HepG2 (cell line): Measurements from ENCODE around the gene P2RX7. TPM values are rescaled to one million over a fixed set of nuclear protein-coding genes. Genes with fewer than 3 reads are reported as not detected.

Experiments used
- CENPX ChIP-seq: sonication (generic); formaldehyde crosslinking; IDR thresholded peaks from 2 replicates; pipeline ENCODE4 v1.9.0; 2021; ENCODE audit warnings: mild to moderate bottlenecking, missing genetic modification reagents, moderate library complexity
- HBP1 ChIP-seq: IDR thresholded peaks from 2 replicates; pipeline ENCODE4 v1.6.1; 2016; ENCODE audit warnings: low read depth, control low read depth
- HDAC2 ChIP-seq: sonication (generic); formaldehyde crosslinking; IDR thresholded peaks from 2 replicates; pipeline ENCODE4 v1.4.0; 2020; ENCODE audit warnings: missing genetic modification reagents
- KMT2B ChIP-seq: IDR thresholded peaks from 2 replicates; pipeline ENCODE4 v1.6.1; 2016; ENCODE audit warnings: missing genetic modification reagents, missing compliant biosample characterization
- NFATC3 ChIP-seq: sonication (generic); formaldehyde crosslinking; IDR thresholded peaks from 2 replicates; pipeline ENCODE4 v1.5.1; 2020; ENCODE audit warnings: mild to moderate bottlenecking, missing genetic modification reagents
- NONO ChIP-seq, 2 experiments: fragments of 450-650 bp in 1 of 2; sonication (generic) in 1 of 2; formaldehyde crosslinking in 1 of 2; IDR thresholded peaks in 1 of 2; conservative IDR thresholded peaks in 1 of 2; 2 replicates each; pipeline versions ENCODE4 v1.6.1 to v1.8.0; 2017 to 2022; ENCODE audit warnings: mild to moderate bottlenecking in 1 of 2, missing genetic modification reagents in 1 of 2, moderate library complexity in 1 of 2
- RORA ChIP-seq: sonication (generic); formaldehyde crosslinking; IDR thresholded peaks from 2 replicates; pipeline ENCODE4 v1.5.0; 2020; ENCODE audit warnings: mild to moderate bottlenecking, missing genetic modification reagents, moderate library complexity
- SIX4 ChIP-seq: sonication (generic); formaldehyde crosslinking; IDR thresholded peaks from 2 replicates; pipeline ENCODE4 v1.4.0; 2020; ENCODE audit warnings: missing genetic modification reagents
- THAP7 ChIP-seq: sonication (generic); formaldehyde crosslinking; IDR thresholded peaks from 2 replicates; pipeline ENCODE4 v1.8.1; 2023; ENCODE audit warnings: mild to moderate bottlenecking, missing genetic modification reagents
- TOPORS ChIP-seq: sonication (generic); formaldehyde crosslinking; IDR thresholded peaks from 2 replicates; pipeline ENCODE4 v1.8.0; 2023; ENCODE audit warnings: mild to moderate bottlenecking, missing genetic modification reagents
- U2AF1 ChIP-seq: fragments of 200-400 bp; formaldehyde crosslinking; optimal IDR thresholded peaks from 2 replicates; pipeline ENCODE3; 2017; ENCODE audit warnings: mild to moderate bottlenecking, low read depth, low read length
- ZNF138 ChIP-seq: sonication (generic); formaldehyde crosslinking; IDR thresholded peaks from 2 replicates; pipeline ENCODE4 v1.5.0; 2020; ENCODE audit warnings: mild to moderate bottlenecking, low read depth, missing genetic modification reagents
- ZNF274 ChIP-seq: sonication (generic); formaldehyde crosslinking; IDR thresholded peaks from 2 replicates; pipeline ENCODE4 v1.5.1; 2020; ENCODE audit warnings: mild to moderate bottlenecking, missing genetic modification reagents
- ZNF296 ChIP-seq: sonication (generic); formaldehyde crosslinking; conservative IDR thresholded peaks from 2 replicates; pipeline ENCODE4 v1.5.0; 2020; ENCODE audit warnings: mild to moderate bottlenecking, missing genetic modification reagents
- ZNF333 ChIP-seq: sonication (generic); formaldehyde crosslinking; IDR thresholded peaks from 2 replicates; pipeline ENCODE4 v1.4.0; 2020; ENCODE audit warnings: mild to moderate bottlenecking, missing genetic modification reagents, borderline replicate concordance
- ZNF382 ChIP-seq: sonication (generic); formaldehyde crosslinking; IDR thresholded peaks from 2 replicates; pipeline ENCODE4 v1.5.0; 2020; ENCODE audit warnings: missing genetic modification reagents, mild to moderate bottlenecking, borderline replicate concordance
- ZNF430 ChIP-seq: sonication (generic); formaldehyde crosslinking; IDR thresholded peaks from 2 replicates; pipeline ENCODE4 v1.9.0; 2021; ENCODE audit warnings: mild to moderate bottlenecking, missing genetic modification reagents
- ZNF484 ChIP-seq: sonication (generic); formaldehyde crosslinking; IDR thresholded peaks from 2 replicates; pipeline ENCODE4 v1.5.1; 2020; ENCODE audit warnings: mild to moderate bottlenecking, low read depth, missing genetic modification reagents, borderline replicate concordance
- ZNF512 ChIP-seq: sonication (generic); formaldehyde crosslinking; IDR thresholded peaks from 2 replicates; pipeline ENCODE4 v1.4.0; 2020; ENCODE audit warnings: mild to moderate bottlenecking, missing genetic modification reagents
- ZNF780A ChIP-seq: sonication (generic); formaldehyde crosslinking; IDR thresholded peaks from 2 replicates; pipeline ENCODE4 v1.8.0; 2022; ENCODE audit warnings: mild to moderate bottlenecking, missing genetic modification reagents, moderate library complexity
- polyA plus RNA-seq, 8 experiments: library from polyadenylated mRNA; depleted of rRNA in 3 of 8; stranded (reverse) in 7 of 8; unstranded in 1 of 8; fragments of >200 nt; fragmentation: Illumina TruSeq in 4 of 8; extraction: Trizol in 4 of 8; gene quantifications; 2 replicates each; pipeline versions ENCODE4 v1.2.1 to v1.2.3, GENCODE V29; 2011 to 2016; ENCODE audit warnings: low read depth in 4 of 8, missing spikeins in 1 of 8, mixed read lengths in 1 of 8; ENCODE audit not compliant: insufficient read depth in 1 of 8
- total RNA-seq, 5 experiments: library from RNA; depleted of rRNA; stranded (reverse); fragments of >200 nt; fragmentation: Illumina TruSeq; extraction: Trizol; gene quantifications; 2 replicates each; pipeline ENCODE4 v1.2.3, GENCODE V29; 2016; ENCODE audit warnings: low read depth in 1 of 5
- TF ChIP-seq, protein P1 (sequence below): sonication (generic); formaldehyde crosslinking; IDR thresholded peaks from 2 replicates; pipeline ENCODE4 v1.4.0; 2020; ENCODE audit warnings: missing genetic modification reagents

The P2RX7 gene
- total and polyA plus RNA-seq, 2 of the 13 experiments (the other 11 are each of a cell fraction or from before 2014, with no cell fraction given): 0.13 to 0.73 TPM

GRCh38 chr12:121209624-121210572 is 77.2 kb downstream of the P2RX7 start, which contains the start of gene P2RX4 (continued):
- TF ChIP-seq RORA (CRISPR knock-in tag) (no peak), ZNF430 (CRISPR knock-in tag) (peak; percentile 78; the same call in 1 of the 2 replicates), ZNF382 (CRISPR knock-in tag) (no peak), TOPORS (CRISPR knock-in tag) (peak; percentile 87), U2AF1 (no peak), ZNF512 (CRISPR knock-in tag) (no peak), HBP1 (CRISPR knock-in tag) (peak; percentile 58; the same call in 1 of the 2 replicates), NONO (IDR thresholded peaks at IDR 0.05) (no peak), NONO (CRISPR knock-in tag; conservative IDR thresholded peaks at IDR 0.05) (peak; percentile 65), CENPX (CRISPR knock-in tag) (no peak), ZNF780A (no peak), THAP7 (CRISPR knock-in tag) (no peak), ZNF484 (CRISPR knock-in tag) (0 out of 2 replicates have a peak, but pooled peaks have one; percentile 4), ZNF333 (no peak; the same call in 1 of the 2 replicates), NFATC3 (CRISPR knock-in tag) (no peak), ZNF138 (peak; percentile 91; the same call in 1 of the 2 replicates), SIX4 (CRISPR knock-in tag) (peak; percentile 77), ZNF274 (peak; percentile 65; the same call in 1 of the 2 replicates), HDAC2 (CRISPR knock-in tag) (peak; percentile 12; the same call in 1 of the 2 replicates), ZNF296 (CRISPR knock-in tag) (no peak), KMT2B (peak; percentile 43; the same call in 1 of the 2 replicates)
- TF ChIP-seq, protein P1, sequence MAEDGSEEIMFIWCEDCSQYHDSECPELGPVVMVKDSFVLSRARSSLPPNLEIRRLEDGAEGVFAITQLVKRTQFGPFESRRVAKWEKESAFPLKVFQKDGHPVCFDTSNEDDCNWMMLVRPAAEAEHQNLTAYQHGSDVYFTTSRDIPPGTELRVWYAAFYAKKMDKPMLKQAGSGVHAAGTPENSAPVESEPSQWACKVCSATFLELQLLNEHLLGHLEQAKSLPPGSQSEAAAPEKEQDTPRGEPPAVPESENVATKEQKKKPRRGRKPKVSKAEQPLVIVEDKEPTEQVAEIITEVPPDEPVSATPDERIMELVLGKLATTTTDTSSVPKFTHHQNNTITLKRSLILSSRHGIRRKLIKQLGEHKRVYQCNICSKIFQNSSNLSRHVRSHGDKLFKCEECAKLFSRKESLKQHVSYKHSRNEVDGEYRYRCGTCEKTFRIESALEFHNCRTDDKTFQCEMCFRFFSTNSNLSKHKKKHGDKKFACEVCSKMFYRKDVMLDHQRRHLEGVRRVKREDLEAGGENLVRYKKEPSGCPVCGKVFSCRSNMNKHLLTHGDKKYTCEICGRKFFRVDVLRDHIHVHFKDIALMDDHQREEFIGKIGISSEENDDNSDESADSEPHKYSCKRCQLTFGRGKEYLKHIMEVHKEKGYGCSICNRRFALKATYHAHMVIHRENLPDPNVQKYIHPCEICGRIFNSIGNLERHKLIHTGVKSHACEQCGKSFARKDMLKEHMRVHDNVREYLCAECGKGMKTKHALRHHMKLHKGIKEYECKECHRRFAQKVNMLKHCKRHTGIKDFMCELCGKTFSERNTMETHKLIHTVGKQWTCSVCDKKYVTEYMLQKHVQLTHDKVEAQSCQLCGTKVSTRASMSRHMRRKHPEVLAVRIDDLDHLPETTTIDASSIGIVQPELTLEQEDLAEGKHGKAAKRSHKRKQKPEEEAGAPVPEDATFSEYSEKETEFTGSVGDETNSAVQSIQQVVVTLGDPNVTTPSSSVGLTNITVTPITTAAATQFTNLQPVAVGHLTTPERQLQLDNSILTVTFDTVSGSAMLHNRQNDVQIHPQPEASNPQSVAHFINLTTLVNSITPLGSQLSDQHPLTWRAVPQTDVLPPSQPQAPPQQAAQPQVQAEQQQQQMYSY (CRISPR knock-in tag): peak; percentile 55; the same call in 1 of the 2 replicates
